Cardiac fibroblast (primary cell): ENCODE measurements around the gene POLD1.

ENCODE experiments used
- DNase-seq, 2 donors: peaks; one replicate each; pipeline versions ENCODE4 v3.0.0 to v3.0.0-alpha.2; 2010; ENCODE audit warnings: low read depth in 2 of 2
- H3K4me3 ChIP-seq, 2 donors: replicated peaks in 1 of 2; 1 replicate in 1 of 2; 2 replicates in 1 of 2; pipeline ENCODE4 v1.5.1; 2011; ENCODE audit warnings: low read depth in 2 of 2, low read length in 2 of 2, mild to moderate bottlenecking in 2 of 2, moderate library complexity in 1 of 2
- TF ChIP-seq, protein P1 (sequence below): IDR thresholded peaks from one replicate; pipeline ENCODE4 v1.5.1; 2011; ENCODE audit warnings: low read depth, mild to moderate bottlenecking, low read length, inconsistent platforms

POLD1 gene

DNA sequence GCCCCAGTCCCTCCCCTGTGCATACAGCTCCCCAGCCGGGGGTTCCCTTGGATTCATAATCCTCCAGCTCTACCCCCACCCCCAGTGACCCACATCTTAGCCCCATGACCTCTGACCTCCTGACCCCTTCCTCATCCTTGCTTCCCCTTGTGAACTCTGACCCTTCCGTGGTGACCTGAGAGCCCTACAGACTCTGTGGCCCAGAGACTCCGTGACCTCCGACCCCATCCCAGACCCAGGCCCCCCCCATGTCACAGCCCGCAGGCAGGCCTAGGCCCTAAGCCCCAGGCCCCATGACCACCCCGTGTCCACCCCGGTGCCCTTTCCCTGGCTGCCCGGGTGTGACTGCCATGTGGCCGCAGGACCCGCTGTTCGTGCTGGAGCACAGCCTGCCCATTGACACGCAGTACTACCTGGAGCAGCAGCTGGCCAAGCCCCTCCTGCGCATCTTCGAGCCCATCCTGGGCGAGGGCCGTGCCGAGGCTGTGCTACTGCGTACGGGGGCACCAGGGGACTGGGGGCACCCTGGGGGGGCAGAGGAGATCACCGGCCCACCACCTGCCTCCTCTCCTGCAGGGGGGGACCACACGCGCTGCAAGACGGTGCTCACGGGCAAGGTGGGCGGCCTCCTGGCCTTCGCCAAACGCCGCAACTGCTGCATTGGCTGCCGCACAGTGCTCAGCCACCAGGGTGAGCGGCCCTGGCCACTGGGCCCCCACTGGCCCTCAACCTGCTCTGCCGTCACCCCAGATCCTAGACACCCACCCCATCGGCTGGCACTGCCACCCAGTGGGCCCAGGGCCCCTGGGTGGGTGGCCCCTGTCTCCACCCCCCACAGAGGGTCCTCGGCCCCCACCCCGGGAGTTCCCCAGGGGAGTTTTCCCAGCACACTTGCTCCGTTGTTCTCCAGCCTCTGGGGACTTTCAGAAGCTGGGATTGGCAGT lies 32.2 kb downstream of the POLD1 start:
- DNase-seq: no peak
- H3K4me3 ChIP-seq: no peak overlapping the region
- TF ChIP-seq, protein P1, sequence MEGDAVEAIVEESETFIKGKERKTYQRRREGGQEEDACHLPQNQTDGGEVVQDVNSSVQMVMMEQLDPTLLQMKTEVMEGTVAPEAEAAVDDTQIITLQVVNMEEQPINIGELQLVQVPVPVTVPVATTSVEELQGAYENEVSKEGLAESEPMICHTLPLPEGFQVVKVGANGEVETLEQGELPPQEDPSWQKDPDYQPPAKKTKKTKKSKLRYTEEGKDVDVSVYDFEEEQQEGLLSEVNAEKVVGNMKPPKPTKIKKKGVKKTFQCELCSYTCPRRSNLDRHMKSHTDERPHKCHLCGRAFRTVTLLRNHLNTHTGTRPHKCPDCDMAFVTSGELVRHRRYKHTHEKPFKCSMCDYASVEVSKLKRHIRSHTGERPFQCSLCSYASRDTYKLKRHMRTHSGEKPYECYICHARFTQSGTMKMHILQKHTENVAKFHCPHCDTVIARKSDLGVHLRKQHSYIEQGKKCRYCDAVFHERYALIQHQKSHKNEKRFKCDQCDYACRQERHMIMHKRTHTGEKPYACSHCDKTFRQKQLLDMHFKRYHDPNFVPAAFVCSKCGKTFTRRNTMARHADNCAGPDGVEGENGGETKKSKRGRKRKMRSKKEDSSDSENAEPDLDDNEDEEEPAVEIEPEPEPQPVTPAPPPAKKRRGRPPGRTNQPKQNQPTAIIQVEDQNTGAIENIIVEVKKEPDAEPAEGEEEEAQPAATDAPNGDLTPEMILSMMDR: no peak

DNA sequence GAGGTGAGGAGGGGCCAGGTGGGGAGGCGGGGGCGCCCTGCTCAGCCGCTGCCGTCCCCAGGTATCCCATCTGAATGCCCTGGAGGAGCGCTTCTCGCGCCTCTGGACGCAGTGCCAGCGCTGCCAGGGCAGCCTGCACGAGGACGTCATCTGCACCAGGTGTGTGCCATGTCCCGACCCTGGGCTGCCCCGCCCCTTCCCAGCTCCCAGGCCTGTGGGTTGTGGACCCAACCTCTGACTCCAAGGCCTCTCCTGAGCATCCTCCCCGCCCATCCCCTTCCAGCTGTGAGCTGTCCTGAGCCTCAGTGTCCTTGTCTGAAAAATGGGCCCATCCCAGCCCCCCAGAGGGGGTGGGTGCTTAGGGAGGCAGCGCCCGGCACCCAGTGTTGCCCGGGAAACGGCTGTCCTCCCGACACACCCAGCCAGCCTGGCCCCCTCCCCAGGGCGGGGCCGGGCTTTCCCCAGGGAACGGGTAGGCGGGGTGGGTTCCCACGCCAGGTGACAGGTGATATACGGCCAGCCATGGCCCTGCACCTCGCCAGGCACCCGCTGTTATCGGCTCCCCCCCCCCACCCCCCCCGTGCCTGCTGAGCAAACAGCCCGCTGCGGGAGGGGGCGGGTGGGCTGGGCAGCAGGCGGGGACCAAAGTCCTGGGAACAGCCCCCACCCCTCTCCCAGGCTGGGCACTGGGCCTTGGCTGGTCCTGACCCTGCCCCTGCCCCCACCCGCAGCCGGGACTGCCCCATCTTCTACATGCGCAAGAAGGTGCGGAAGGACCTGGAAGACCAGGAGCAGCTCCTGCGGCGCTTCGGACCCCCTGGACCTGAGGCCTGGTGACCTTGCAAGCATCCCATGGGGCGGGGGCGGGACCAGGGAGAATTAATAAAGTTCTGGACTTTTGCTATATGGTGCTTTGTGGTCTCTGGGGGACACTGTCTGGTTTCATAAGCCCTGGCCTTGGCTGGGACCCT lies 33.2 kb downstream of the POLD1 start:
- TF ChIP-seq, protein P1: no peak
- H3K4me3 ChIP-seq: no peak overlapping the region
- DNase-seq: no peak

DNA sequence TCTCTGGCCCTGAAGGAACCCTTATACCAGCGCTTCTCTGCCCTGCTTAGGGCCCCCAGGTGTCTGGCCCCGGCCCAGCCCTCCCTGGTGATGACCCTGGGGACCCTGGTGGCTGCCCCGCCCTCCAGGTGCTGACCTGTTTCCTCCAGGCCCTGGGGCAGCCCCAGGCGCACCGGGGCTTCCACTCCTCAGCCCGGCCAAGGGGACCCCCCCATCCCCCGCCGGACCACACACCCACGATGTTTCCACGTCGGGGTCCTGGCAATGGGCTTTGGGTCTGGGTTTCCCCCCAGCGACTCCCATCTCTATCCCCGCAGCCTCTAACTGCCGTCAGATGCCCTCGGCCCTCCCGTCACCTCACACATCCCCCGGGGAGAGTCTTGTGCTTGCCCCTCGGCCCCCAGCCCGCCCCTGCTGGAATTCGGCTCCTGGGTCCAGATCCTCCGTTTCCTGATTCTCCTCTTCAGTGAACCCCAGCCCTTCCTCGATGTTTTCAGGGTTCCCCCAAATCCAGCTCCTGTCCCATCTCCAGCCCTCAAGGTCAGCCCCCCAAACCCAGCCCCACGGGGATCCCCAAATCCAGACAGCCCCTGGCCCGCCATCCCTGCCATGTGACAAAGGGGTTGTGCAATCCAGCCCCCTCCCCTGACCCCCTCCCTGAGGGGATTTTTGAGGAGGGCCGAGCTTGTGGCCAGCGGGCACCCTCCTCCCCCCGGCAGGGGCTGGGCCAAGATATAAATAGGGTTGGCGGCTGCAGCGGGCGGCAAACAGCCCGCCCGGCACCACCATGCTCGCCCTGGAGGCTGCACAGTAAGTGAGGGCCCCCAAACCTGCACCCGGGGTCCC lies 34.3 kb downstream of the POLD1 start, which contains the start of gene SPIB:
Gene SPIB, plus strand, starts transcription at position 763 of the 846 bp plus-strand sequence. Its CDS starts 25 bp downstream, at position 788.
- TF ChIP-seq, protein P1: no peak
- DNase-seq: no peak
- H3K4me3 ChIP-seq: no peak within 1 kb of the TSS

DNA sequence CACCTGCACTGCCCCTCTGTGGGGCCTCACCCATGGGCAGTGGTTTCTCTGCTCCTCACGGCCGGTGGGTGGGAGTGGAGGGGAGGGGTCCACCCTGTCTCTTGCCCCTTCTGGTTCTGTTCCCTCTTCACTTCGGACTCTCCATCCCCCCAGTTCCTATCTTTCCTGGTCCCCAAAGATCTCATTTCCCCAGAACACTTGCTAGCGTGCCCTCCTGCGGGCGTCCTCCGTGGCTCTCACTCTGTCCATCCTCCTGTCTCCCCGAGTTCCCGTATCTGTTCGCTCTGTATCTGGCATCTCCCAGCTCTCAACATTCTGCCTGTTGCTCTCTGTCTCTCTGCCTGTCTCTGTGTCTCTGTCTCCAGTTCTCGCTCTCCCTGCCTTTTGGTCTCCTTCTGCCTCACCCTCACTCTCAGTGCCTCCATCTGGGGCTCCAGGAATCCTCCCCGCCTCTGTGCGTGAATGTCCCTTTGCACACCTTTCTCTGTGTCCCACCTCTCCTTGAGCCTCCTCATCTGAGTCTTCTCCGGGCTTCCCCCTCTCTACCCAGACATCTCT lies 35.0 kb downstream of the POLD1 start:
- no peak overlapping the region for H3K4me3 ChIP-seq

DNA sequence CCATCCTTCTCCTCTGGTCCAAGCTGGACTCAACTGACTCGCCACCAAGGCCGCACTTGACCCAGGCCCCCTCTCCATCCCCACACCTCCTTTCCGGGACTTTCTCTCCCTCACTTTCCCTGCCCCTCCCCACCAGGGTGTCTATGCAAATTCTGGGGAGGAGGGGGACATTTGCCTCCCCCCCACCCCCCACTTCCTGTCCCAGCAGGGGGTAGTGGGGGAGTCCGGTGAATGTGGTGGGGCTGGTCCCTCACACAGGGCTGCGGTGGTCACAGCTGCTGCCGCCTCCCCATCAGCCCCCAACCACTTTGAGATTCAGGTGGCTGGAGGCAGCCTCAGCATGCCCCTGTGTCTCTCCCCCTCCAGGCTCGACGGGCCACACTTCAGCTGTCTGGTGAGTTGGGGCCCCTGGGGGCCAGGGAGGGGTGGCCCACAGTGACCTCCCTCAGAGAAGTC lies 35.5 kb downstream of the POLD1 start:
- DNase-seq: no peak
- no peak overlapping the region for H3K4me3 ChIP-seq
- TF ChIP-seq, protein P1: no peak

More for the DNA sequence above, 35.0 kb downstream of the POLD1 start:
- DNase-seq: no peak
- TF ChIP-seq, protein P1: no peak
